GM10248 (cell line): ENCODE results near the gene EHBP1.
A peak's percentile ranks its signal among the peaks of the same experiment; 100 is the strongest.

Experiments used
- CTCF ChIA-PET: fragments of 300-600 bp; sonication (Branson Sonifier 250); formaldehyde crosslinking; extraction: SDS; loops from one replicate; lab custom pipeline; 2021; ENCODE audit warnings: antibody characterized with exemption; lab: Yijun Ruan, JAX
- POLR2A ChIA-PET: fragments of 350-650 bp; sonication (Branson Sonifier 250); formaldehyde crosslinking; extraction: SDS; loops from one replicate; lab custom pipeline; 2020; ENCODE audit warnings: antibody characterized with exemption; lab: Yijun Ruan, JAX
- DNase-seq: peaks from one replicate; pipeline ENCODE4 v3.0.0; 2012; ENCODE audit errors: extremely low spot score
- CTCF ChIP-seq: IDR thresholded peaks from 2 replicates; pipeline ENCODE4 v1.5.1; 2012; ENCODE audit warnings: mild to moderate bottlenecking, low read depth; ENCODE audit errors: extremely low read depth, missing control alignments, control extremely low read depth

The EHBP1 gene

GRCh38 chr2:63055226-63056106 is 350.0 kb downstream of the EHBP1 start:
- peak; percentile 28 for DNase-seq

GRCh38 chr2:63056107-63057050 is 350.9 kb downstream of the EHBP1 start:
- ChIA-PET CTCF (interaction anchor here (0.8 to 3.5 kb wide), 2 partner anchors 21 to 431 kb away, joined by 3 to 8 read pairs; no protein-coding TSS in a partner anchor), POLR2A (no interaction called here)
- DNase-seq = peak; percentile 54
- no peak for TF ChIP-seq CTCF

More at GRCh38 chr2:63055226-63056106, 350.0 kb downstream of the EHBP1 start:
- ChIA-PET POLR2A (interaction anchor here (0.5 kb wide), 1 partner anchor 1099 kb away, joined by 3 read pairs; no protein-coding TSS in a partner anchor), CTCF (interaction anchor here (0.8 to 3.5 kb wide), 9 partner anchors 9 to 563 kb away, joined by 3 to 8 read pairs (median 3); no protein-coding TSS in a partner anchor)
- TF ChIP-seq CTCF = no peak

- POLR2A ChIA-PET = no interaction called here
- no peak for TF ChIP-seq CTCF
- DNase-seq = peak; percentile 10
- CTCF ChIA-PET = no interaction called here
Measured at GRCh38 chr2:63057249-63058143, 352.0 kb downstream of the EHBP1 start.

GRCh38 chr2:63058144-63058920 is 352.8 kb downstream of the EHBP1 start:
- POLR2A ChIA-PET = no interaction called here
- CTCF ChIA-PET = interaction anchor here (1.0 to 1.2 kb wide), 2 partner anchors 10 to 30 kb away, joined by 3 read pairs; no protein-coding TSS in a partner anchor

More at GRCh38 chr2:63058144-63058920, 352.8 kb downstream of the EHBP1 start:
- TF ChIP-seq CTCF = no peak
- DNase-seq = peak; percentile 25
